DMS53 treated with DMSO at 0.1 percent for 48 hours (cell line): ENCODE data around the gene PTPRN2.

ENCODE experiments used
- DNase-seq: peaks from one replicate; lab custom pipeline; 2025; ENCODE audit not compliant: unreplicated experiment; lab: John Stamatoyannopoulos, UW

PTPRN2 gene

GRCh38 chr7:158133057-158133456 is 454.6 kb downstream of the PTPRN2 start:
- no peak for DNase-seq

- DNase-seq = no peak
Measured at GRCh38 chr7:158130023-158130409, 457.6 kb downstream of the PTPRN2 start.

- DNase-seq = no peak
Measured at GRCh38 chr7:158129037-158130022, 458.3 kb downstream of the PTPRN2 start.

- DNase-seq = no peak
Measured at GRCh38 chr7:158128572-158128971, 459.1 kb downstream of the PTPRN2 start.

GRCh38 chr7:158127241-158127640 is 460.4 kb downstream of the PTPRN2 start:
- no peak for DNase-seq

GRCh38 chr7:158126661-158127060 is 461.0 kb downstream of the PTPRN2 start:
- DNase-seq = no peak

- no peak for DNase-seq
Measured at GRCh38 chr7:158125721-158126120, 461.9 kb downstream of the PTPRN2 start.

GRCh38 chr7:158125091-158125490 is 462.5 kb downstream of the PTPRN2 start:
- DNase-seq = no peak

- DNase-seq = no peak
Measured at GRCh38 chr7:158124671-158125079, 462.9 kb downstream of the PTPRN2 start.

GRCh38 chr7:158123753-158124152 is 463.9 kb downstream of the PTPRN2 start:
- no peak for DNase-seq

GRCh38 chr7:158123214-158123613 is 464.4 kb downstream of the PTPRN2 start:
- no peak for DNase-seq

GRCh38 chr7:158121441-158122045 is 466.1 kb downstream of the PTPRN2 start:
- DNase-seq = no peak

- no peak for DNase-seq
Measured at GRCh38 chr7:158120716-158121115, 466.9 kb downstream of the PTPRN2 start.

GRCh38 chr7:158120316-158120715 is 467.3 kb downstream of the PTPRN2 start:
- DNase-seq = no peak

GRCh38 chr7:158117341-158118222 is 470.0 kb downstream of the PTPRN2 start:
- no peak for DNase-seq

- DNase-seq = no peak
Measured at GRCh38 chr7:158116235-158116634, 471.4 kb downstream of the PTPRN2 start.

GRCh38 chr7:158114056-158114850 is 473.4 kb downstream of the PTPRN2 start:
- no peak for DNase-seq

GRCh38 chr7:158113321-158114025 is 474.1 kb downstream of the PTPRN2 start:
- DNase-seq = no peak

- no peak for DNase-seq
Measured at GRCh38 chr7:158112571-158113320, 474.9 kb downstream of the PTPRN2 start.
